Gastrocnemius medialis (tissue), 4 donors: ENCODE data around the gene SRPK2.

Experiments used
- POLR2A ChIP-seq, 2 donors: fragments of 450-650 bp; IDR thresholded peaks; one replicate each; pipeline ENCODE4 v1.6.1; 2017; ENCODE audit warnings: antibody characterized with exemption in 2 of 2, mild to moderate bottlenecking in 2 of 2, moderate library complexity in 2 of 2
- TF ChIP-seq, protein P1 (sequence below), 5 experiments: fragments of 450-650 bp in 3 of 5; fragments of 200-600 bp in 2 of 5; sonication (generic) in 2 of 5; IDR thresholded peaks in 4 of 5; conservative IDR thresholded peaks in 1 of 5; 1 replicate in 4 of 5; 2 replicates in 1 of 5; pipeline ENCODE4 v1.5.1; 2016 to 2019; ENCODE audit warnings: antibody characterized with exemption in 5 of 5, mild to moderate bottlenecking in 3 of 5, moderate library complexity in 3 of 5

GRCh38 chr7:105295596-105296352 is 92.9 kb downstream of the SRPK2 start:
- TF ChIP-seq POLR2A (IDR thresholded peaks at IDR 0.05): no peak
- TF ChIP-seq, protein P1, sequence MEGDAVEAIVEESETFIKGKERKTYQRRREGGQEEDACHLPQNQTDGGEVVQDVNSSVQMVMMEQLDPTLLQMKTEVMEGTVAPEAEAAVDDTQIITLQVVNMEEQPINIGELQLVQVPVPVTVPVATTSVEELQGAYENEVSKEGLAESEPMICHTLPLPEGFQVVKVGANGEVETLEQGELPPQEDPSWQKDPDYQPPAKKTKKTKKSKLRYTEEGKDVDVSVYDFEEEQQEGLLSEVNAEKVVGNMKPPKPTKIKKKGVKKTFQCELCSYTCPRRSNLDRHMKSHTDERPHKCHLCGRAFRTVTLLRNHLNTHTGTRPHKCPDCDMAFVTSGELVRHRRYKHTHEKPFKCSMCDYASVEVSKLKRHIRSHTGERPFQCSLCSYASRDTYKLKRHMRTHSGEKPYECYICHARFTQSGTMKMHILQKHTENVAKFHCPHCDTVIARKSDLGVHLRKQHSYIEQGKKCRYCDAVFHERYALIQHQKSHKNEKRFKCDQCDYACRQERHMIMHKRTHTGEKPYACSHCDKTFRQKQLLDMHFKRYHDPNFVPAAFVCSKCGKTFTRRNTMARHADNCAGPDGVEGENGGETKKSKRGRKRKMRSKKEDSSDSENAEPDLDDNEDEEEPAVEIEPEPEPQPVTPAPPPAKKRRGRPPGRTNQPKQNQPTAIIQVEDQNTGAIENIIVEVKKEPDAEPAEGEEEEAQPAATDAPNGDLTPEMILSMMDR (IDR thresholded peaks at IDR 0.05 in 4 of 5, conservative IDR thresholded peaks at IDR 0.05 in 1 of 5): no peak
